GM23338 (cell line): Measurements from ENCODE around the gene ZNF33B. TPM values are rescaled to one million over a fixed set of nuclear protein-coding genes. Genes with fewer than 3 reads are reported as not detected.

Experiments used
- ATAC-seq: fragments of 200-7000 bp; cut with Tn5 transposase; 3 replicates; pipeline ENCODE4 v1.9.1; 2020
- DNase-seq: peaks from one replicate; pipeline ENCODE4 v3.0.0-alpha.2; 2015; ENCODE audit warnings: low spot score
- H2AFZ ChIP-seq: fragments of 200-600 bp; sonication (generic); 2 replicates; pipeline ENCODE4 v1.8.0; 2016; ENCODE audit warnings: antibody characterized with exemption, mild to moderate bottlenecking, moderate library complexity
- H3F3A ChIP-seq: fragments of 200-600 bp; sonication (generic); replicated peaks from 2 replicates; pipeline ENCODE4 v1.8.0; 2017; ENCODE audit warnings: antibody characterized with exemption, mixed run types, low read depth
- H3K27ac ChIP-seq: fragments of 200-600 bp; sonication (generic); 2 replicates; pipeline ENCODE4 v1.6.1; 2016; ENCODE audit warnings: low read depth
- H3K27me3 ChIP-seq: fragments of 200-600 bp; sonication (generic); 2 replicates; pipeline ENCODE4 v1.8.0; 2016; ENCODE audit warnings: mild to moderate bottlenecking, mixed run types, moderate library complexity; ENCODE audit not compliant: insufficient read depth
- H3K36me3 ChIP-seq: fragments of 200-600 bp; sonication (generic); 2 replicates; pipeline ENCODE4 v1.8.0; 2016; ENCODE audit warnings: mild to moderate bottlenecking; ENCODE audit not compliant: insufficient read depth
- H3K4me1 ChIP-seq: fragments of 200-600 bp; sonication (generic); 2 replicates; pipeline ENCODE4 v1.8.0; 2016; ENCODE audit warnings: mild to moderate bottlenecking, moderate library complexity; ENCODE audit not compliant: insufficient read depth
- H3K4me2 ChIP-seq: fragments of 200-600 bp; sonication (generic); 2 replicates; pipeline ENCODE4 v1.7.1; 2017; ENCODE audit warnings: mixed run types
- H3K4me3 ChIP-seq: fragments of 200-600 bp; sonication (generic); 2 replicates; pipeline ENCODE4 v1.6.1; 2016; ENCODE audit warnings: mixed run types
- H3K79me2 ChIP-seq: fragments of 200-600 bp; sonication (generic); replicated peaks from 2 replicates; pipeline ENCODE4 v1.8.0; 2017; ENCODE audit warnings: mild to moderate bottlenecking; ENCODE audit not compliant: insufficient read depth
- H3K9me2 ChIP-seq: fragments of 200-600 bp; sonication (generic); 2 replicates; pipeline ENCODE4 v1.8.0; 2017; ENCODE audit not compliant: insufficient read depth
- H4K20me1 ChIP-seq: fragments of 200-600 bp; sonication (generic); replicated peaks from 2 replicates; pipeline ENCODE4 v1.8.0; 2017; ENCODE audit warnings: mild to moderate bottlenecking; ENCODE audit not compliant: insufficient read depth
- H3K27ac Mint-ChIP-seq: 2 replicates; pipeline ENCODE4 v1.8.0; 2020; ENCODE audit warnings: inconsistent platforms, mild to moderate bottlenecking, moderate library complexity, mixed read lengths
- H3K27me3 Mint-ChIP-seq: 3 replicates; pipeline ENCODE4 v1.8.0; 2022; ENCODE audit warnings: low read depth, mild to moderate bottlenecking, moderate library complexity, mixed read lengths, inconsistent platforms; ENCODE audit not compliant: insufficient read depth, poor library complexity
- H3K36me3 Mint-ChIP-seq: 3 replicates; pipeline ENCODE4 v1.8.0; 2021; ENCODE audit warnings: low read depth, mild to moderate bottlenecking, inconsistent platforms, moderate library complexity, mixed read lengths
- H3K4me1 Mint-ChIP-seq: 3 replicates; pipeline ENCODE4 v1.8.0; 2020; ENCODE audit warnings: mild to moderate bottlenecking, inconsistent platforms, mixed read lengths
- H3K4me3 Mint-ChIP-seq: 3 replicates; pipeline ENCODE4 v1.8.0; 2021; ENCODE audit warnings: moderate library complexity, mild to moderate bottlenecking, inconsistent platforms, mixed read lengths
- H3K9me3 Mint-ChIP-seq: 3 replicates; pipeline ENCODE4 v1.8.0; 2020; ENCODE audit warnings: moderate library complexity, mild to moderate bottlenecking, inconsistent platforms, mixed read lengths
- CREB1 ChIP-seq: fragments of 250-450 bp; sonication (Bioruptor Pico); IDR thresholded peaks from 2 replicates; pipeline ENCODE4 v1.5.0; 2020; ENCODE audit warnings: low read depth, mild to moderate bottlenecking, moderate library complexity
- CTCF ChIP-seq, 2 experiments: fragments of 200-600 bp in 1 of 2; sonication (generic) in 1 of 2; conservative IDR thresholded peaks; 2 replicates each; pipeline versions ENCODE4 v1.5.1 to v1.6.1; 2016 to 2017; ENCODE audit warnings: antibody characterized with exemption in 2 of 2, low read depth in 2 of 2, mild to moderate bottlenecking in 2 of 2, moderate library complexity in 1 of 2
- ETS1 ChIP-seq: IDR thresholded peaks from 2 replicates; pipeline ENCODE4 v1.6.1; 2016; ENCODE audit warnings: antibody characterized with exemption
- EZH2 ChIP-seq: fragments of 200-600 bp; sonication (generic); IDR thresholded peaks from one replicate; pipeline ENCODE4 v1.8.0; 2017; ENCODE audit warnings: antibody characterized with exemption, mild to moderate bottlenecking, low read depth; ENCODE audit not compliant: unreplicated experiment
- EZH2phosphoT487 ChIP-seq: fragments of 200-600 bp; sonication (generic); IDR thresholded peaks from one replicate; pipeline ENCODE4 v1.8.1; 2018; ENCODE audit warnings: antibody characterized with exemption; ENCODE audit not compliant: unreplicated experiment
- JUNB ChIP-seq: IDR thresholded peaks from one replicate; pipeline ENCODE4 v1.6.1; 2016; ENCODE audit warnings: antibody characterized with exemption; ENCODE audit not compliant: unreplicated experiment
- NANOG ChIP-seq: IDR thresholded peaks from 2 replicates; pipeline ENCODE4 v1.6.1; 2016; ENCODE audit warnings: antibody characterized with exemption, borderline replicate concordance
- POLR2AphosphoS5 ChIP-seq: IDR thresholded peaks from 2 replicates; pipeline ENCODE4 v1.6.1; 2016; ENCODE audit warnings: antibody characterized with exemption, low read depth
- REST ChIP-seq: IDR thresholded peaks from one replicate; pipeline ENCODE4 v1.6.1; 2018; ENCODE audit warnings: antibody characterized with exemption; ENCODE audit not compliant: unreplicated experiment
- STAT1 ChIP-seq: IDR thresholded peaks from one replicate; pipeline ENCODE4 v1.6.1; 2016; ENCODE audit warnings: antibody characterized with exemption; ENCODE audit not compliant: unreplicated experiment
- ZNF114 ChIP-seq: fragments of 250-450 bp; sonication (Bioruptor Pico); IDR thresholded peaks from 2 replicates; pipeline ENCODE4 v1.5.0; 2020; ENCODE audit warnings: mild to moderate bottlenecking, moderate library complexity
- ZNF331 ChIP-seq: fragments of 250-450 bp; sonication (Bioruptor Pico); IDR thresholded peaks from 2 replicates; pipeline ENCODE4 v1.5.0; 2020; ENCODE audit warnings: low read depth, mild to moderate bottlenecking, moderate library complexity
- ZNF462 ChIP-seq: fragments of 250-450 bp; sonication (Bioruptor Pico); IDR thresholded peaks from 2 replicates; pipeline ENCODE4 v1.5.0; 2020; ENCODE audit warnings: mild to moderate bottlenecking, moderate library complexity
- polyA plus RNA-seq: library from polyadenylated mRNA; unstranded; fragments of >200 nt; fragmentation: Nextera tagmentation; extraction: Ambion mirVana; gene quantifications from 2 replicates; pipeline ENCODE4 v1.2.1, GENCODE V29; 2016
- total RNA-seq: library from RNA; depleted of rRNA; stranded (reverse); fragments of >200 nt; shearing (Covaris generic); gene quantifications from 2 replicates; pipeline ENCODE4 v1.2.3, GENCODE V29; 2014

The ZNF33B gene
- total and polyA plus RNA-seq, 2 experiments from 2014 or later, result 14.4 to 17.2 TPM

- TF ChIP-seq ZNF331 (CRISPR knock-in tag) (no peak), EZH2 (no peak), ZNF114 (CRISPR knock-in tag) (no peak), STAT1 (no peak), REST (no peak), POLR2AphosphoS5 (no peak), NANOG (no peak), ETS1 (no peak), ZNF462 (no peak), JUNB (no peak), EZH2phosphoT487 (no peak), CTCF (conservative IDR thresholded peaks at IDR 0.05; ENCODE audit: low read depth in 2 of 2) (no peak), CREB1 (no peak)
- no peaks in the 10 kb centered on the region for H3K4me1 ChIP-seq
- H3K4me1 Mint-ChIP-seq, result 0 out of 3 replicates have a peak, but pooled peaks cover 2% of the 10 kb centered on the region
- no peak overlapping the region for H3K4me3 ChIP-seq
- H3K9me3 Mint-ChIP-seq, result no peaks in the 10 kb centered on the region
- ATAC-seq (no peak), DNase-seq (no peak)
- H3F3A ChIP-seq, result no peaks in the 10 kb centered on the region
- H3K79me2 ChIP-seq, result peaks cover 18% of the 10 kb centered on the region
- H3K36me3 Mint-ChIP-seq, result peaks cover 80% of the 10 kb centered on the region
- no peak overlapping the region for H3K4me2 ChIP-seq
- no peak overlapping the region for H3K4me3 Mint-ChIP-seq
- no peaks in the 10 kb centered on the region for H3K27me3 Mint-ChIP-seq
- H3K9me2 ChIP-seq, result no peaks in the 10 kb centered on the region
- no peaks in the 10 kb centered on the region for H3K27me3 ChIP-seq
- H2AFZ ChIP-seq, result no peak overlapping the region
- peaks cover 26% of the 10 kb centered on the region for H3K36me3 ChIP-seq
- H3K27ac ChIP-seq, result no peak overlapping the region
- H4K20me1 ChIP-seq, result no peaks in the 10 kb centered on the region; the same call in 1 of the 2 replicates
- H3K27ac Mint-ChIP-seq, result no peak overlapping the region
These were observed 7.7 kb downstream of the ZNF33B start for GRCh38 chr10:42630537-42631134.
